Globus pallidus (tissue), 1 donor: Measurements from ENCODE around the gene NPDC1.
A peak's percentile ranks its signal among the peaks of the same experiment; 100 is the strongest.
"Not testable (repeated sequence)": the region's sequence is repeated elsewhere in the genome, so short reads cannot be mapped to it uniquely, and the experiment has no call there.

ENCODE experiments used
- DNase-seq: peaks from one replicate; pipeline ENCODE4 v3.0.0-alpha.2; 2015; ENCODE audit warnings: low spot score

Gene NPDC1

DNA sequence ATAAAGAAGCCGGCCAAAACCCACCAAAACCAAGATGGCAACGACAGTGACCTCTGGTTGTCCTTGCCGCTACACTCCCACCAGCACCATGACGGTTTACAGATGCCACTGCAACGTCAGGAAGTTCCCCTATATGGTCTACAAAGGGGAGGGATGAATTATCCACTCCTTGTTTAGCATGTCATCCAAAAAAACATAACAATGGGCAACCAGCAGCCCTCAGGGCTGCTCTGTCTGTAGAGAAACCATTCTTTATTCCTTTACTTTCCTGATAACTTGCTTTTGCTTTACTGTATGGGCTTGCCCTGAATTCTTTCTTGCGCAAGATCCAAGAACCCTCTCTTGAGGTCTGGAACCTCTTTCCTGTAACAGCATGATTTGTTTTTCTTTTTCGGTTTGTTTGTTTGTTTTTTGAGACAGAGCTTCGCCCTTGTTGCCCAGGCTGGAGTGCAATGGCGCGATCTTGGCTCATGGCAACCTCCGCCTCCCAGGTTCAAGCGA is 29.3 kb upstream of the NPDC1 start:
- no peak for DNase-seq

DNA sequence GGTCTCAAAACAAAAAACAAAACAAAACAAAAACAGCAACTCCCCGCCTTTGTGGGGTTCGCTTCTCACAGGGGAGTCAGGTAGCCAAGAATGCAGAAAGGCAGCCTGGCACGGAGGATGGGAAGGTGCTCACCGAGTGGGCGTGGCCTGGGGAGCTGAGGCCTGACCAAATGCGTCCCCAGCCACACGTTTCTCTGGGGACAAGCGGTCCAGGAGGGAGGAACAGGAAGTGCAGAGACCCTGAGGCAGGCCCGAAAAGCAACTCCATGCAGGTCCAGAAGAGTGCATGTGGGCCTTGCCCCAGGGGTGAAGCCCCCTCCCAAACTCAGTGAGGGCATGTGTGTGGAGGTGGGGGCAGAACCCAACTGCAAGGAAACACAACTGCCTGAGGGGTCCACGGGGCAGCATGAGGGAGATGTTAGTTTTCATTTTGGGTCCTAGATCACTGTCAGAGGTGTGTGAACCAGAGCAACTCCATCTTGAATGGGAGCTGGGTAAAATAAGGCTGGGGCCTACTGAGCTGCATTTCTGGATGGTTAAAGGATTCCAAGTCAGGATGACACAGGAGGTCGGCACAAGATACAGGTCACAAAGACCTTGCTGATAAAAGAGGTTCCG is 28.8 kb upstream of the NPDC1 start:
- DNase-seq: no peak

DNA sequence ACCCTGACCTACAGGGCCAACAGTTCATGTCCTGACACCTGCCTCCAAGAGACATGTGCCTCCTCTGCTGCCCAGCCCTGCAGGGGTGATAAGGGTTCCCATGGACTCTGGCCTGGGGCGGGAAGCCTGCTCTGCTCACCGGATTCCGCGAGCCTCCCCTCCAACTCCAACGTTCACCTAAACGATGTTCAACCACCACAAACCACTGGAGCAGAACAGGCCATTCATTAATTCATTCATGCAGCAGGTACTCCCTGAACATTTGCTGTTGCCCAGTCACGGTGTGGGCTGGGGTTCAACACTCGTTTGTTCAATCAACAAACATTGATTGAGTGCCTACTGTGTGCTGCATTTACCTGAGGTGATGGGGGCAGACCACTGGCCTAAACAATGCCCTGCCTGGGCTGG is 28.0 kb upstream of the NPDC1 start:
- no peak for DNase-seq

DNA sequence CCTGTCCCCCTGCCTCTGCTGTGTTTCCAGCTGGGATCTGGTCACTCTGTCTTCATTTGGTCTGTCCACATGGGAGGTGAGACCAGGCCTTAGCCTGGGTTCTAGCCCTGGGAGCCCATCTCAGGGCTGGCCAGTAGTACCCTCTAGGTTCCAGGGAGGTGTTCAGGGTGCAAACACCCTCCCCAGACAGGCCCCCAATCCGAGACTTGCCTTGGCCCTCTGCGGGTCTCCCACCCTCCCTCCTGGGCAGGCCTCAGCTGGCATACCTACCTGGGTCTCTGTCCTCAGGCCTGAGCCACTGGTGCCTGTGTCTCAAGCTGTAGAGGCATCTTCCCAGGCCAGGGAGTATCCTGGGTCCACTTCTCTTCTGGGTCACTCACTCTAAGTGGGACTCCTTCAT is 25.3 kb upstream of the NPDC1 start:
- no peak for DNase-seq

DNA sequence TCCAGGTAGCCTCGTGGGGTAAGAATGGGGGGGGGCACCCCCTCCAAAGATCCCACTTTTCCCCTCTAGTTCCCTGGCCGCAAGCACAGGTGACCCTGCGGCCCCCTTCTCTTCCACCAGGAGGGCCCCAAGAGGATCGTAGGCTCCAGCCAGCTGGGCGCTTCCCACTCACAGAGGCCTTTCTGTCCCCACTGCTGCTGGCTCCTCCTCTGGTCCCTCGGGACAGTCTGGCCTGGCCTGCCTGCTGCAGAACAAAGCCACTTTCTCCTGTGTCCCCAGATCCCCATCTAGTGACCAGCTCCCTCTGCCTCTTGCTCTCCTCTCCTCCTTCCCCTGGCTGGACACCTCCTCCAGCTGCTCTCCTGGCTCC is 24.9 kb upstream of the NPDC1 start:
- DNase-seq: peak; percentile 97

DNA sequence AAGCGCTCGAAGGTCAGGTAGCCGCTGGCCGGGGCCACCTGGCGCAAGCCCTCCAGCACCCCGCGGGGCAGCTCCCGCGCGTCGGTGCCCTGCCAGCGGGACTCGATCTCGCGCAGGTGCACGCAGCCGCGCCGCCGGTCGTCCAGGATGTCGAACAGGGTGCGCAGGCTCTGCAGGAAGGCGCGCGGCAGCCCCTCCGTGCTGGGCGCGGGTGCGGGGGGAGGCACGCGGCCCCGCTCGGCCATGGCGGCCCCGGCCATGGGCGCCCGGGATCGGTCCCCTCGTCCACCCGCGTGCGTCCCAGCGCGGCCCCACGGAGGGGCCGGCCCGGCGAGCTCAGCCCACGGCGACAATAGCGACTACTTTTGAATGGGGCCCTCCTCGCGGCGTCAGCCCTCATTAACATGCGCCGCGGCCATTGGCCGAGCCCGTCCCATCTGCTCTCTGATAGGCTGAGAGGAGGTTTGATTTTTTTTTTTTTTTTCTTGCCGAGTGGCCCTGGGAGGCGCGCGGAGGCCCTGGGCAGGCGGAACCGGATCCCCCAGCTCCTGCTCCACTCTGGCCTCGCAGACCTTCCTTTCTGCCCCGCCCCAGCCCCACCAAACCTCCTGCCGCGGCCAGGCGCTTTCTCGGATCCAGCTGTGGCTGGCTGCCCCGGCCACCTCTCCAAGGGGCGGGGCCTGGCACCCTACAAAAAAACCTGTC is 24.4 kb upstream of the NPDC1 start, which contains the start of gene SAPCD2:
SAPCD2 (minus strand) TSS at position 357 of the 705 bp plus-strand sequence; CDS start at position 260, 97 bp downstream.
- peak; percentile 93 for DNase-seq

DNA sequence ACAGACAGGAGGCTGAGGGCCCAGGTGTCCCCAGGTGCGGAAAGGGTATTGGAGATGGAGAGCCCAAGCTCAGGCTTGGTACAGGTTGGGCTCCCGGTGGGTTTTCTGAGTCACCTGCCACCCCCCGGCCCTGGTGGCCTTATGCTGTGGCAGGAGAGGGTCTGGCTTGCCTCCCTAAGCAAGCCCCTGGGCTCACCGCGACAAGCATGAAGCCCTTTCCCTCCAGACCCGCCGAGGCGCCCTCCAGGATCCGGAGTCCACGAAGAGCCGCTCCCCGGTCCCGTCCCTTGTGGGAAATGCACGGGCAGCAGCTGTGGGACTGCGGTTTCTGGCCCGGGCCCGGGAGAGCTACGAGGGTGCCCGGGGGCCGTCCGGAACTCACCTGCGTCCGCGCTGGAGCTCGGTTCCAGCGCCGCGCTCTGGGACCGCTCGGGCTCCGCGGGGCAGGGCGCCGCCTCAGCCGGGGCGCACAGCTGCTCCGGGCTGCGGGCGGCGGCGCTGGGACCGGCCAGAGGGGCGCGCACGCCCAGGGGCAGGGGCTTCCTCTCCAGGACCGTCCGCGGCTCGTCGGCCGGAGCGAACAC is 23.6 kb upstream of the NPDC1 start:
- no peak for DNase-seq

DNA sequence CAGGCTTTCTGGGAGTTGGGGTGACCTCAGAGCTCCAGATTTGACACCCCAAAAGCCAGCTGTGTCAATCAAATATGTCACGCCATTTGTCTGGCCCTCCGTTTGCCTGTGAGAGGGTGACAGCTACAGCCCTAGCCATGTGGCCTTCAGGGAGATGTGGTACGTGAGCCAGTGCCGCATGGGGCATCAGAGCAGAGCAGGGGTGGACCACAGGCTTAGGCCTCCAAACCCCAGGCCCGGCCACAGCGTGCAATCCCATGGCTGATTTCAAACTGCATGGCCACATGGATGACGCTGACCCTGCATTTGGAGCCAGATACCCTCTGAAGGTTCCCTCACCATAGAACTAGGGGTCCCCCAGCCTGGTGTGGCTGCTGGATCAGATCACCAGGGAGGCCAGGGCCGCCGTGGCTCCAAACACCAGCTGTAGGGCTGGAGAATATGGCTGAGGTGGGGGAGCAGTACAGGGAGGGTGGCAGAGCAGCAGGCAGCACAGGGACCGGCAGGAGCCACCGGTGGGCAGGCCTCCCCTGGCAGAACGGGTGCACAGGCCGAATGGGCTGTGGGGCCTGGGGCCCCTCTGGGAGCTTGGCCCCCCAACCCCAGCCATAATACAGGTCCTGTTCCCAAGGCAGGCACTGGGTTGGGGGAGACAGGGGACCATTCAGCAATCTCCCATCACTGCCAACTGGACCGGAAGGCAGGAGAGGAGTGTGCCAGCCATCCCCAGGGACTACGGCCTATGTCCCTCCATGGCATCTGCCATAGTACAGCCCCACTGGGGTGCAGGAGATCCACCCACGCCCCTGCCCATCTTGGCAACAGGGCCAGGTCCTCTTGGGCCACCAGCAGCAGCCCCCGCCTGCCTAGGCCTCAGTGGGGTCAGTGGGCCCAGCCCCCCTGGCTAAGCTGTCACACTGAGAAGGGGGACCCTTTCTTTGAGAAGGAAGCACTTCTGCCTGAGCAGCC is 22.8 kb upstream of the NPDC1 start:
- peak; percentile 13 for DNase-seq

DNA sequence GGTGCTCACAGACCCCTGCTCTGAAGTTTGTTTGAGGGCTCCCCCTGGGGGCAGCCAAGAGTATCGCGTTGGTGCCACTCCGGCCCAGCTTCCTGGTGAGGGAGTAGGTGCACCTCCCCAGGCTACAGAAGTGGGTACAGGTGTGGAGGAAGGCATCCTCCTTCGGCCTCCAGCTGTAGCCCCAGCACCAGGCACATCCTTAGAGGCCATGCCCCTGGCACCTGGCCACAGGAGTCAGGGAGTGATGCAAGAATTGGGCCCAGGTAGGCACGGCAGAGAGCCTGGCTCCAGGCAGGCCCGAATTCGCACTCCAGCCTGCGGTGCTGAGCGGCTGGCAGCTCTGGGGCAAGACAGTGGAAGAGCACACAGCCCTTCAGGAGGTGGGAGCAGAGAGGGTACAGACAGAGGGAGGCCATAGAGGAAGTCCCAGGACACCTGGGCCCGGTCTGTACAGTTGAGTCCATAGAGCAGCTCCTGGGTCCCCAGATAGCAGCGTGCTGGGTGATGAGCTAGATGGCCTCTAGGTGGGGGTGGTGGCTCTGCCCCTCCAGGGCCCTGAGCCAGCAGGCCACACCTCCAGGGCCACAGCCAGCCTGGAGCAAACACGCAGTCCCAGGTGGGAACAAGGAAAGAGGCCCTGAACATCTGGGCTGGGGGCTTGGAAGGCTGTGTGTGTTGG is 22.0 kb upstream of the NPDC1 start:
- peak; percentile 83 for DNase-seq

DNA sequence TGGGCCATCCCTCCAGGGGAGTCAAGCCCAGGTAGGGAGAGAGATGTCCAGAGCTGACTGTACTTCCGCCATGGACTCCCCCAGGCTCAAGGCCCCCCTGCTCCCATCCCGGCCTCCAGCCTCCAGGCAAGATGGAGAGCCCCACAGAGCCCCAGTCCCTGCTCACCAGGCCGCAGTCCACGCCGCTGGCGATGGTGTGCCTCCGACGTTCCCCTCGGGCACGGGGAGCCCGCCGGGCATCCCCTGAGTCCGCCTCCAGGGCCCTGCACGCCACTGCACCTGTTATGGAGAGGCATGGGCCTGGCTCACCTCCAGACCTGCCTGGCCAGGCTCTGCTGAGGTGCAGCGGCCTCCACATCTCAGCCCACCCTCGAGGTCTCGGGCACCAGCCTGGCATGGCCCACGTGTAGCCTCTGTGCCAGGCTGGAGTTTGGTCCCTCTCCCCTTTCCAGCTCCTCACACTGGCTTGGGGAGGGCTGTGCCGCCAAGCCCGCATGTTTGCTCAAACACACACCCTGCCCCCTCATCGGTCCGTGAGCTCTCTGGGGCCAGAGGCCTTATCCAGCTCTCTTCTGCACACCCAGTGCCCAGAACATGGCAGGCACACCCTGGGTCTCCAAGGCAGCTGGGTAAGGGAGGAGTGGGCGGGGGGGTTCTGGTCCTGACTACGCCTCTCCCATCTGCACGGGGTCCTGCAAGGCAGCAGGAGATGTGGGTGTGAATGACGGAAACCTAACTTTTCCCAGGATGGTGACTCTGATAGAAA is 20.3 kb upstream of the NPDC1 start:
- DNase-seq: no peak

DNA sequence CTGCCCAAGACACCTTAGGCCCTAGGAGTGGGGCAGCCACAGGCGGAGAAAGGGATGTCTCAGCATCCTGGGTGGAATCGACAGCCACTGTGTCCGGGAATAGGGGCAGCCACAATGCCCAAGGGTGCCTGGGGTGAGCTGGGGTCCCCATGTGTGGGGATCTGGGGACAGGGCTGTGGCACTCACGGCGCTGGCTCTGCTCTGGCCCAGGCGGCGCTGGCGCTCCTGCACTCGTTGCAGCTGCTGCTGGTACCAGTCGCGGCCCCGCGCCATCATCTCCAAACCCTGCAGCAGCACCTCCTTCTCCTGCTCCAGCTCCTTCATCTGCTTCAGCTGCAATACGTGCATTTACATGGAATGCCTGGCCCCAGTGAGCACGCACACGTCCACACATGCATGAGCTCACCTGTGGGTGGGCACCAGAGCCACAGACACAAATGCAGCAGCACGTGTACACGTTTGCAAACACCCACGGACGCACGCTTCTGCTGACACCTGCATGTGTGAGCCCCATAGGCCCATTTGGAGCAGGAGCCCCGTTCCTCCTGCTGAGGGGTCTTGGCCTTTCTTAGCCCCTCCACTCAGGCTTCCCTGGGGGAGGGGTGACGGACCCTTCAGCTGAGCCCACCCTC is 19.5 kb upstream of the NPDC1 start:
- DNase-seq: no peak

DNA sequence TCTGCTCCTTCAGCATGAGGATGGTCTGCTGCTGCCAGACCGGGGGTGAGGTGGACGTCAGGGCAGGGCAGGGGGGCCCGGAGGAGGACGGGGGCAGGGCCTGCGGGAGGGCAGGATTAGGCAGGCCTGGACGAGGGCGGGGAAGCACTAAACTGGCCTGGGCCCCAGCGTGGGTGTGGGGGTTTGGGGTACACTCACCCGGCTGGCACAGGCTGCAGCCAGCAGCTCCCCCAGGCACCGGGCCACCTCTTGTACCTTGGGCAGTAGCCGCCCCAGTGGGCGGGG is 18.8 kb upstream of the NPDC1 start:
- DNase-seq: no peak

DNA sequence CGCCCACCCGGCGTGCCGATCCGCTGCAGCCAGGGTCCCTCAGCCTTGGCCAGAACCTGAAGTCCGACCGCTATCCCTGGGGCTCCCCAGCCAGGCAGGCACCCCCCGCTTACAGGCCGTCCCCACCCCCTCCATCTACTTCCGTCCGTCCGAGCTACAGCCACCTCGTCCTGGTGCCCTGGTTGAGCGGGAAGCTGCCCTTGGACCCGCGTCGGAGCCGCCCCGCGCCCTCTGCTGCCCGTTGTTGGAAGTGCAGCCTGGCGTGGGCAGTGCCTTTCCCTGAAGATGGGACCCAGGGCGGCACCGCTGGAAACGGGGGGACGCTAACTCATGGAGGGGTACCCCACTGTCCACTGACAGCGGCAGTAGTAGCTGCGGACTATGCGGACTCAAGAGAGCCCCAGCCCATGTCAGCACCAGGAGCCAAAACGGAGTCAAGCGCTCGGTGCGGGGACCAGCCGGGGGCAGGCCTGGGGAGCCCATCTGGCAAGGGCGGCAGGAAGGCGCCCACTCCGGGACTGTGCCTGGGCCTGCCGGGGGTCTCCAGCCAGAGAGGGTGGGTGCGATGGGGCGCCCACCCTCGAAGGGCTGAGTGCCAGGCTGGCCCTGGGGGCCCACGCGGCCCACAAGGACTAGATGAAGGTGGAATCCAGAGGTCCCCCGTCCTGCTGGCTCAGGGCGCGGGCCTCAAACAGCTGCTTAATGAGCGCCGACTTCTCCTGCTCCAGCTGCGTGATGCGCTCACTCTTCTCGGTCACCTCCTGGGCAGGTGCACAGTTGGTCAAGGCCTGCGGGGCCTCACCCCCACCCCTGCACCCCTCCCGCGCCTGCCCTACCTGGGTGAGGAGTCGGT is 18.3 kb upstream of the NPDC1 start:
- DNase-seq: no peak

DNA sequence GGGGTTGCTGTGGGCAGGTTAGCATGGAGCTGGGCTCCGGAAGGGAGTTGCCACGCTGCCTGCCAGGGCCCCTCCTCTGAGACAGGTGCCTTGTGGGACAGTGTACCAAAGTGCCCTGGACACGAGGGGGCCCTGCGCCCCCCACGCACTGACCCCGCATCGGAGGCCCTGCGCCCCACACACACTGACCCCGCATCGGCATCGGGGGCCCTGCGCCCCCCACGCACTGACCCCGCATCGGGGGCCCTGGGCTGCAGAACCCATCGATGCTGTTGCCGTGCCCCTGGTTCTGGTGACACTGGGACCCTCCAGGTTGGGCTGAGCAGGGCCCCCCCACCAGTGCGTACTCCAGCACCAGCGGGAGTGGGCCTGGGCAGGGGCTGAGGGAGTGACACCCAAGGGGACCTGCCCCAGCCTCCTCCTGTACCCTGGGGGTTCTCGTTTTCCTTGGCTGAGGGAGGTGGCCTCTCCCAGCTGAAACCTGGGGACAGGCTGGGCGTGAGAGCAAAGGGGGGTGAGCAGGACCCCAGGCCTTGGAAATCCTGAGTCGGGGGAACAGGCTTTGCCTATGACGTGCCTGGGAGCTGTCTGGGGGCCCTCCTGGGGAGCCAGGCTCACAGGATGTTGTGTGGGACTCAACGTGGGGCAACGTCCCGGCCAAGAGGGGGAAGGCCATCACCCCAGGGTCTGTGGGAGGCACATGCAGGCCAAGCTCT is 17.5 kb upstream of the NPDC1 start:
- DNase-seq: no peak

DNA sequence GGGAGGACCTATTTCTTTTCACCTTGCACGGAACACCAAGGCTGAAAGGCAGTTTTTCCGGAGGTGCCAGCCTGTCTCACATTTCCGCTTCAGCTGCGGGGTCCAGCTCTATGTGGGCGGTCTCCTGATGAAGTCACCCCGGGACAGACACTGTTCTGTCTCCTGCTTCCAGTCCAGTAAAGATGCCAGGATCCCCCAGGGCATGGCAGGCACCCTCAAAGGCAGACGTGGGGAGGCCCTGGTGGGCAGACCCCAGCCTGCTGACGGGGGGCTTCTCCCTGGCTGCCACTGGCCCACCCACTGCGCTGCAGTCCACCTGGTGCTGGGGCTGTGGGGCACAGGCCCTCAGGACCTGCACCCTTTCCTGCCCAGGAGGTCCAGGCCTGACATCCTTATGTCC is 16.8 kb upstream of the NPDC1 start:
- DNase-seq: not testable (repeated sequence)

DNA sequence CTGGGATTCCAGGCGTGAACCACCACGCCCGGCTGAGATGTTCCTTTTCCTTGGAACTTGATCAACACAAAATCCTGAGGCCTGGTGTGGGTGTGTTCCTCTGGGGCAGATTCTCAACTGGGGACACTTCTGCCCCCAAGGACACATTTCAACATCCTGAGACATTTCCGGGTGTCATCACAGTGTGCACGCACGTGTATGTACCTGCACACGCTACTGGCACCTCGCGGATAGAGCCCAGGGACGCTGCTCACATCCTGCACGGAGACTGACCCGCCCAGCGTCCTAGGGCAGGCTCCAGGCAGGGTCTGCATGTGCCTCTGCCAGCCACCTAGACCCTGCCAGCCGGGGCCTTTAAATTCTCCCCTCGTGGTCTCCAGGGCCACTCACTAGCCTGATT is 16.4 kb upstream of the NPDC1 start:
- no peak for DNase-seq

DNA sequence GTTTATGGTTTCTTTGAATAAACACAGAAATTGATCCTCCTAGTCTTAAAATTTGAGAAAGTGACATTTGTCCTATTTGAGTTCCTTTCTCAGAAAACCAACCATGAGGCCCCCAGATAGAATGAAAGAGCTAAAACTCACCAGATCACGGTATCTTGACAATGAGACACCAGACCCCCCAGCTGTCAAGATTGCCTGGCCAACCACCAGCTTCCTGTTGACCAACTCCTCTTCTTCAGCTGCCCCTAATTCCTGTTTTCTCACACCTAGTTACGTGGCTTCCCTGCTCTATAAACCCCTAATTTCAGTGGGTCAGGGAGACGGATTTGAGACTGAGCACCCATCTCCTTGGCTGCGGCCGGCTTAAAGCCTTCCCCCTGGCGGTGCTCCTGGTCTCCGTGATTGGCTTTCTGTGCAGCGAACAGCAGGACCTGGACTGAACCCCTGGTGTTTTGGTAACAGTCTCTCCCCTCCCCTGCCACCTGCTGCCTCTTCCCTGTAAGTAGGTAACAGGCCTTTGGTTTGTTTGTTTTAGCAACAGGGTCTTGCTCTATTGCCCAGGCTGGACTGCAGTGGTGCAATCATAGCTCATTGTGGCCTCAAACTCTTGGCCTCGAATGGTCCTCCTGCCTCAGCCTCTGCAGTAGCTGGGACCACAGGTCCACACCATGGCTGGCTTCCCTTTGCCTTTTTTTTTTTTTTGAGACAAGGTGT is 12.7 kb upstream of the NPDC1 start:
- no peak for DNase-seq

DNA sequence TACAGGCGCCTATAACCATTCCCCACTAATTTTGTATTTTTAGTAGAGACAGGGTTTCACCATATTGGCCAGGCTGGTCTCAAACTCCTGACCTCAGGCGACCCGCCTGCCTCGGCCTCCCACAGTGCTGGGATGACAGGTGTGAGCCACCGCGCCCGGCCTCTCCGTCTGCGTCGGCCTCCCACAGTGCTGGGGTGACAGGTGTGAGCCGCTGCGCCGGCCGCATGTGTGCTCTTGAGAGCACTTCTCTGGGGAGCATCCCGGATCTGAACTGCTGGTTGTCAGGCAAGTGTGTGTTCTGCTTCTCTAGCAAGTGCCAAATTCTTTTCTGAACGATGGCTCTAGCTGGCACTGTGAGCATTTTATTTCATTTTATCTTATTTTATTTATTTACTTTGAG is 11.6 kb upstream of the NPDC1 start:
- DNase-seq: no peak
